SK-N-SH (cell line): Measurements from ENCODE around the gene TPRX2.

Experiments used
- CHD2 ChIP-seq: fragments of 150-350 bp; IDR thresholded peaks from 2 replicates; pipeline ENCODE4 v1.6.1; 2018; ENCODE audit warnings: low read length; ENCODE audit not compliant: partially characterized antibody
- CTCF ChIP-seq: fragments of 200-600 bp; sonication (generic); IDR thresholded peaks from 2 replicates; pipeline ENCODE4 v1.6.1; 2017; ENCODE audit warnings: antibody characterized with exemption, mild to moderate bottlenecking, moderate library complexity
- EP300 ChIP-seq, 2 experiments: IDR thresholded peaks; 2 replicates each; pipeline versions ENCODE4 v1.4.0 to v1.6.1; 2012; ENCODE audit warnings: borderline replicate concordance in 1 of 2, low read depth in 1 of 2, low read length in 1 of 2
- FOSL2 ChIP-seq: IDR thresholded peaks from 2 replicates; pipeline ENCODE4 v1.4.0; 2012; ENCODE audit warnings: low read depth, mild to moderate bottlenecking, moderate library complexity, borderline replicate concordance
- FOXJ3 ChIP-seq: sonication (generic); formaldehyde crosslinking; IDR thresholded peaks from 2 replicates; pipeline ENCODE4 v1.5.1; 2020; ENCODE audit warnings: mild to moderate bottlenecking, missing genetic modification reagents
- MAX ChIP-seq: IDR thresholded peaks from 2 replicates; pipeline ENCODE4 v1.4.0; 2012; ENCODE audit warnings: low read depth
- POLR2AphosphoS5 ChIP-seq: IDR thresholded peaks from 2 replicates; pipeline ENCODE4 v1.6.1; 2012; ENCODE audit warnings: low read depth, low read length
- RAD21 ChIP-seq: IDR thresholded peaks from 2 replicates; pipeline ENCODE4 v1.6.1; 2012; ENCODE audit warnings: mild to moderate bottlenecking, low read length
- TAF1 ChIP-seq: IDR thresholded peaks from 2 replicates; pipeline ENCODE4 v1.6.1; 2012; ENCODE audit warnings: low read depth, mild to moderate bottlenecking, low read length, moderate library complexity, borderline replicate concordance

GRCh38 chr19:47826800-47827199 is 32.2 kb upstream of the TPRX2 start:
- TF ChIP-seq POLR2AphosphoS5 (no peak), EP300 (IDR thresholded peaks at IDR 0.05; ENCODE audit: borderline replicate concordance in 1 of 2, low read depth in 1 of 2, low read length in 1 of 2) (no peak), MAX (no peak), RAD21 (no peak), CHD2 (no peak), TAF1 (no peak), CTCF (no peak), FOXJ3 (CRISPR knock-in tag) (no peak), FOSL2 (no peak)
